Kidney capillary endothelial cell (primary cell): ENCODE measurements around the gene EPM2AIP1.
"Not testable (repeated sequence)": the region's sequence is repeated elsewhere in the genome, so short reads cannot be mapped to it uniquely, and the experiment has no call there.

Experiments used
- DNase-seq: peaks from one replicate; pipeline ENCODE4 v3.0.0-alpha.2; 2018; ENCODE audit warnings: low spot score

EPM2AIP1 gene

GRCh38 chr3:36954452-36955134 lies 38.3 kb downstream of the EPM2AIP1 start:
- no peak for DNase-seq

GRCh38 chr3:36947814-36948213 lies 45.1 kb downstream of the EPM2AIP1 start:
- not testable (repeated sequence) for DNase-seq

GRCh38 chr3:36945333-36945980 lies 47.5 kb downstream of the EPM2AIP1 start:
- no peak for DNase-seq

- DNase-seq, result peak; percentile 22
Observed at GRCh38 chr3:36944641-36945270, 48.2 kb downstream of the EPM2AIP1 start, which contains the start of gene TRANK1. Gene TRANK1 (minus strand): TSS chr3:36945054. CDS start chr3:36944809, 245 bp downstream.

- DNase-seq, result peak; percentile 26
Observed at GRCh38 chr3:36944012-36944640, 48.8 kb downstream of the EPM2AIP1 start.

GRCh38 chr3:36943601-36944000 lies 49.3 kb downstream of the EPM2AIP1 start:
- peak; percentile 5 for DNase-seq

GRCh38 chr3:36942638-36943248 lies 50.2 kb downstream of the EPM2AIP1 start:
- no peak for DNase-seq

GRCh38 chr3:36941658-36942057 lies 51.3 kb downstream of the EPM2AIP1 start:
- no peak for DNase-seq

- DNase-seq, result no peak
Observed at GRCh38 chr3:36941162-36941561, 51.8 kb downstream of the EPM2AIP1 start.

- no peak for DNase-seq
Observed at GRCh38 chr3:36937492-36937891, 55.4 kb downstream of the EPM2AIP1 start.
